Kidney (tissue), 14 donors: ENCODE data around the gene OR51L1. TPM values are rescaled to one million over a fixed set of nuclear protein-coding genes. Genes with fewer than 3 reads are reported as not detected.

Experiments used
- DNase-seq, 5 donors: peaks; one replicate each; pipeline ENCODE4 v3.0.0-alpha.2; 2013 to 2020
- FAIRE-seq: peaks from 2 replicates; lab custom pipeline; 2012; peaks lifted over from hg19 to GRCh38; lab: Jason Lieb, UNC
- H3K27ac ChIP-seq, 2 donors: one replicate each; pipeline ENCODE4 v1.7.0; 2013; ENCODE audit warnings: low read depth in 2 of 2, low read length in 2 of 2, inconsistent platforms in 1 of 2
- H3K27me3 ChIP-seq: one replicate; pipeline ENCODE4 v1.7.1; 2013; ENCODE audit warnings: low read length, inconsistent platforms; ENCODE audit not compliant: control insufficient read depth, insufficient read depth
- H3K36me3 ChIP-seq, 3 donors: one replicate each; pipeline versions ENCODE4 v1.7.0 to v1.7.1; 2013; ENCODE audit warnings: low read length in 3 of 3, control low read depth in 1 of 3, inconsistent platforms in 1 of 3; ENCODE audit not compliant: insufficient read depth in 3 of 3, control insufficient read depth in 2 of 3
- H3K4me1 ChIP-seq, 3 donors: one replicate each; pipeline versions ENCODE4 v1.7.0 to v1.7.1; 2013; ENCODE audit warnings: low read length in 3 of 3, inconsistent platforms in 1 of 3, low read depth in 1 of 3; ENCODE audit not compliant: control insufficient read depth in 2 of 3, insufficient read depth in 2 of 3
- H3K4me3 ChIP-seq, 3 donors: one replicate each; pipeline versions ENCODE4 v1.7.0 to v1.8.1; 2013; ENCODE audit warnings: low read length in 3 of 3, control low read depth in 1 of 3, inconsistent platforms in 1 of 3
- H3K9ac ChIP-seq, 3 donors: one replicate each; pipeline versions ENCODE4 v1.7.0 to v1.7.1; 2013; ENCODE audit warnings: low read length in 3 of 3, control low read depth in 1 of 3, inconsistent platforms in 1 of 3
- H3K9me3 ChIP-seq, 3 donors: one replicate each; pipeline versions ENCODE4 v1.7.0 to v1.7.1; 2013; ENCODE audit warnings: low read length in 3 of 3, control low read depth in 1 of 3, inconsistent platforms in 1 of 3; ENCODE audit not compliant: control insufficient read depth in 2 of 3, insufficient read depth in 1 of 3
- intact Hi-C: fragments of 100-400 bp; cut with DNase I; formaldehyde crosslinking; loops from one replicate; pipeline ENCODE4 v1.11.1; 2022
- polyA plus RNA-seq: library from polyadenylated mRNA; stranded (reverse); fragments of 350-450 nt; fragmentation: Illumina TruSeq; extraction: RNeasy Lipid Tissue Mini Kit (QIAGEN cat#74804); gene quantifications from one replicate; pipeline ENCODE4 v1.2.3, GENCODE V29; 2014; ENCODE audit warnings: low read depth, low replicate concordance; ENCODE audit not compliant: insufficient read depth
- total RNA-seq: library from RNA; stranded (reverse); fragmentation: NEBNext Ultra II Directional; extraction: Animal tissue kit (Norgen Biotek cat#: 25700); gene quantifications from one replicate; pipeline ENCODE4 v1.2.1, GENCODE V29; 2021
- TF ChIP-seq, protein P1 (sequence below): IDR thresholded peaks from 3 replicates; pipeline ENCODE4 v1.5.1; 2012; ENCODE audit warnings: mild to moderate bottlenecking, moderate library complexity, borderline replicate concordance; ENCODE audit not compliant: insufficient read depth; ENCODE audit errors: extremely low read depth
- donor health status: control.
- donor health status: control.
- donor health status: control.
- donor health status: control.
- donor health status: control.
- donor health status: DM: yes; HTN: yes; CAD: no.
- donor health status: Normal renal cell carcinoma (clear cell type).

Gene OR51L1
- total and polyA plus RNA-seq, 2 donors from 2014 or later = not detected

DNA sequence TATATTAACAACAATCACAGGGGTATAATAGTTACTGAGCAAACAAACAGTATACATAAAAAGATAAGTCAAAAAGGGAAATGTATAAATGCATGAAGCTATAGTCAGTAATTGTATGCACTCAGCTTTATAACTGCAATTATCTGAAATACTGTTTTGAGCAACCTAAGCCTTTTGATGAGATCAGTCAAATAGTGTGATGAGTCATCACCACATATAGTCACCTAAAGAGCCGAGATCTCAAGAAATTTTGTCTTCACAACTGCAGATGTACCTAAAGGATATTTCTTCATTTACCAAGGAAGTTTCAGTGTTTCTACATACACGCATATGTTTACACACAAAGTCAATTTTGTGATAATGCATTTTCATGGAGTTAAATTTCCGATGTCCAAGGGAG, 33.8 kb upstream of the OR51L1 start:
- Histone ChIP-seq H3K27me3 (no peaks in the 10 kb centered on the region), H3K27ac (no peak overlapping the region), H3K9ac (no peak overlapping the region), H3K36me3 (no peaks in the 10 kb centered on the region), H3K9me3 (no peaks in the 10 kb centered on the region), H3K4me1 (no peaks in the 10 kb centered on the region), H3K4me3 (no peak overlapping the region)
- DNase-seq (no peak), FAIRE-seq (no peak)
- TF ChIP-seq, protein P1, sequence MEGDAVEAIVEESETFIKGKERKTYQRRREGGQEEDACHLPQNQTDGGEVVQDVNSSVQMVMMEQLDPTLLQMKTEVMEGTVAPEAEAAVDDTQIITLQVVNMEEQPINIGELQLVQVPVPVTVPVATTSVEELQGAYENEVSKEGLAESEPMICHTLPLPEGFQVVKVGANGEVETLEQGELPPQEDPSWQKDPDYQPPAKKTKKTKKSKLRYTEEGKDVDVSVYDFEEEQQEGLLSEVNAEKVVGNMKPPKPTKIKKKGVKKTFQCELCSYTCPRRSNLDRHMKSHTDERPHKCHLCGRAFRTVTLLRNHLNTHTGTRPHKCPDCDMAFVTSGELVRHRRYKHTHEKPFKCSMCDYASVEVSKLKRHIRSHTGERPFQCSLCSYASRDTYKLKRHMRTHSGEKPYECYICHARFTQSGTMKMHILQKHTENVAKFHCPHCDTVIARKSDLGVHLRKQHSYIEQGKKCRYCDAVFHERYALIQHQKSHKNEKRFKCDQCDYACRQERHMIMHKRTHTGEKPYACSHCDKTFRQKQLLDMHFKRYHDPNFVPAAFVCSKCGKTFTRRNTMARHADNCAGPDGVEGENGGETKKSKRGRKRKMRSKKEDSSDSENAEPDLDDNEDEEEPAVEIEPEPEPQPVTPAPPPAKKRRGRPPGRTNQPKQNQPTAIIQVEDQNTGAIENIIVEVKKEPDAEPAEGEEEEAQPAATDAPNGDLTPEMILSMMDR = no peak
- intact Hi-C loops = no loop called here

DNA sequence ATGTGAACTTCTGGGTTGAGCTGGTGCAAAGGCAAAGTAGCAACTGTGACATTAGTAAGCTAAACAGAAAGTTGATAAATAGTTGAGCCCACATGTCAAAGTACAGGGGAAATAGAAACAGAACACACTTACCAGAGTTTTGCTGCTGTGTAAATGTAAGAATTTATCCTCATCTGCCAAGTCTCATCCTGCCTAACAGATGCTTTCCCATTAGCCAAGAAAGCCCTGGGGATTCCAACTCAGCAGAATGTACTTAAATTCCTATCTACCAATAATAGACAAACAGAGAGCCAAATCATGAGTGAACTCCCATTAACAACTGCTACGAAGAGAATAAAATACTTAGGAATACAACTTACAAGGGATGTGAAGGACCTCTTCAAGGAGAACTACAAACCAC, 31.8 kb upstream of the OR51L1 start:
- Histone ChIP-seq H3K4me1 (no peaks in the 10 kb centered on the region), H3K36me3 (no peaks in the 10 kb centered on the region), H3K27me3 (no peaks in the 10 kb centered on the region), H3K4me3 (no peak overlapping the region), H3K27ac (no peak overlapping the region), H3K9ac (no peak overlapping the region), H3K9me3 (no peaks in the 10 kb centered on the region)
- TF ChIP-seq, protein P1 = no peak
- intact Hi-C loops = no loop called here
- DNase-seq (no peak), FAIRE-seq (no peak)

DNA sequence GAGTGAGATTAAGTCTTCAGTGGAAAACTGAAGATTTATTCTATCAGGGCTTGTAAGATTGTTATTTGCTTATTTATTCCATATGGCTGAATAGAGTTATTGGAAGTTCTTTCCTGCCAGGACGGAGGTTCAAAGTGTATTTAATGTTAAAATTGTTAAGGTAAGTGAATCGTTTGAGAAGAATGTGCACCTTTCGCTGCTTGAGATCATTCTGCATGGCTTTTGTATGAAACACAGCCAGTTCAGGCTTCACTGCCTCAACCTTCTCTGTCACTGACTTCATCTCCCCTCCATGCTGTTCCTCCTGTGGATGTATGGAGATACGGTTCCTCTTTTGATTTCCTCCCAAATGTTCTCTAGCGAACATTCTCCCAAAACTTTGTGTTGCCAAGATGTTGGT, 19.2 kb upstream of the OR51L1 start:
- FAIRE-seq (no peak), DNase-seq (no peak)
- H3K9ac ChIP-seq = no peak overlapping the region
- H3K27me3 ChIP-seq = no peaks in the 10 kb centered on the region
- no peaks in the 10 kb centered on the region for H3K4me1 ChIP-seq
- TF ChIP-seq, protein P1 = no peak
- no peaks in the 10 kb centered on the region for H3K36me3 ChIP-seq
- no peaks in the 10 kb centered on the region for H3K9me3 ChIP-seq
- H3K4me3 ChIP-seq = no peak overlapping the region
- intact Hi-C loops = no loop called here
- no peak overlapping the region for H3K27ac ChIP-seq

DNA sequence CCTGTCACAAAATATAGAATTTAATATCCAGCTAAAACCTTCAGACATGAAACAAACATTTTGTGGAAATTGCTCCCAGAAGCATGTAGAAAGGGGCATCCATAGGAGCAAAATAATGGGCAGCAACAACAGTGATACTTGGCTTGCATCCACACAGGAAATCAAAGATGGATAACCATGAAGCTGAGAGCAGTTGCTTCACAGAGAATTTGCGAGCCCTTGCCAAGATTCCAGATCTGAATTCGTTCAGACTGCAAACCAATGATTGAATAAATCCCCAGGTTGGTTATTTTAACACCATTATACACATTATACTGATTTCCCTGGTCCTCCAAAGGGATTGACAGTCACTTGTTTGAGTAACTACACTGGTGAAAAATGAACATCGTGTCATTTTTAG, 15.6 kb upstream of the OR51L1 start:
- H3K27me3 ChIP-seq = no peaks in the 10 kb centered on the region
- H3K9ac ChIP-seq = no peak overlapping the region
- H3K9me3 ChIP-seq = no peaks in the 10 kb centered on the region
- no peaks in the 10 kb centered on the region for H3K36me3 ChIP-seq
- H3K4me3 ChIP-seq = no peak overlapping the region
- peaks cover 0 to 3% (median 0%) of the 10 kb centered on the region in 3 donors for H3K4me1 ChIP-seq
- TF ChIP-seq, protein P1 = no peak
- DNase-seq = no peak
- no peak for FAIRE-seq
- intact Hi-C loops = no loop called here
- no peak overlapping the region for H3K27ac ChIP-seq
